SJCRH30 (cell line): Measurements from ENCODE around the gene PKN1. TPM values are rescaled to one million over a fixed set of nuclear protein-coding genes. Genes with fewer than 3 reads are reported as not detected.
A peak's percentile ranks its signal among the peaks of the same experiment; 100 is the strongest.
"Not testable (repeated sequence)": the region's sequence is repeated elsewhere in the genome, so short reads cannot be mapped to it uniquely, and the experiment has no call there.

ENCODE experiments used
- DNase-seq, 2 experiments: peaks; one replicate each; pipeline ENCODE4 v3.0.0-alpha.2; 2015 to 2020
- H3K27ac ChIP-seq: fragments of 250-450 bp; sonication (Bioruptor Pico); 2 replicates; pipeline ENCODE4 v1.5.1; 2020; ENCODE audit warnings: mild to moderate bottlenecking, moderate library complexity
- H3K27me3 ChIP-seq: fragments of 250-450 bp; sonication (Bioruptor Pico); 2 replicates; pipeline ENCODE4 v1.5.1; 2020; ENCODE audit warnings: mild to moderate bottlenecking, moderate library complexity
- H3K36me3 ChIP-seq: fragments of 250-450 bp; sonication (Bioruptor Pico); 2 replicates; pipeline ENCODE4 v1.5.1; 2020; ENCODE audit warnings: mild to moderate bottlenecking, moderate library complexity
- H3K4me1 ChIP-seq: fragments of 250-450 bp; sonication (Bioruptor Pico); 2 replicates; pipeline ENCODE4 v1.5.1; 2020; ENCODE audit warnings: mild to moderate bottlenecking, moderate library complexity
- H3K4me3 ChIP-seq: fragments of 250-450 bp; sonication (Bioruptor Pico); 2 replicates; pipeline ENCODE4 v1.5.1; 2020; ENCODE audit warnings: mild to moderate bottlenecking, moderate library complexity
- H3K9me3 ChIP-seq: fragments of 250-450 bp; sonication (Bioruptor Pico); replicated peaks from 2 replicates; pipeline ENCODE4 v1.5.1; 2020; ENCODE audit warnings: mild to moderate bottlenecking, moderate library complexity
- total RNA-seq: library from RNA; depleted of rRNA; stranded (reverse); fragments of >200 nt; shearing (Covaris generic); gene quantifications from 2 replicates; pipeline ENCODE4 v1.2.3, GENCODE V29; 2014

Gene PKN1
- total RNA-seq, 1 experiment from 2014 or later = 66.2 TPM

GRCh38 chr19:14434543-14435319 lies 1.6 kb downstream of the PKN1 start:
- Histone ChIP-seq H3K27me3 (no peaks in the 10 kb centered on the region), H3K9me3 (no peaks in the 10 kb centered on the region), H3K36me3 (no peaks in the 10 kb centered on the region), H3K27ac (no peak overlapping the region), H3K4me1 (peaks cover 6% of the 10 kb centered on the region; the same call in 1 of the 2 replicates), H3K4me3 (no peak overlapping the region)
- DNase-seq = no peak

- no peak for DNase-seq
- Histone ChIP-seq H3K36me3 (no peaks in the 10 kb centered on the region), H3K4me1 (peaks cover 12% of the 10 kb centered on the region), H3K9me3 (no peaks in the 10 kb centered on the region), H3K27ac (no peak overlapping the region), H3K27me3 (no peaks in the 10 kb centered on the region), H3K4me3 (no peak overlapping the region)
Observed at GRCh38 chr19:14435320-14436050, 2.4 kb downstream of the PKN1 start.

- no peaks in the 10 kb centered on the region for H3K27me3 ChIP-seq
- no peak for DNase-seq
- H3K4me3 ChIP-seq = no peak overlapping the region
- H3K9me3 ChIP-seq = no peaks in the 10 kb centered on the region
- H3K4me1 ChIP-seq = peaks cover 17% of the 10 kb centered on the region
- H3K27ac ChIP-seq = no peak overlapping the region
- H3K36me3 ChIP-seq = peaks cover 1% of the 10 kb centered on the region
Observed at GRCh38 chr19:14437578-14438140, 4.6 kb downstream of the PKN1 start.

DNA sequence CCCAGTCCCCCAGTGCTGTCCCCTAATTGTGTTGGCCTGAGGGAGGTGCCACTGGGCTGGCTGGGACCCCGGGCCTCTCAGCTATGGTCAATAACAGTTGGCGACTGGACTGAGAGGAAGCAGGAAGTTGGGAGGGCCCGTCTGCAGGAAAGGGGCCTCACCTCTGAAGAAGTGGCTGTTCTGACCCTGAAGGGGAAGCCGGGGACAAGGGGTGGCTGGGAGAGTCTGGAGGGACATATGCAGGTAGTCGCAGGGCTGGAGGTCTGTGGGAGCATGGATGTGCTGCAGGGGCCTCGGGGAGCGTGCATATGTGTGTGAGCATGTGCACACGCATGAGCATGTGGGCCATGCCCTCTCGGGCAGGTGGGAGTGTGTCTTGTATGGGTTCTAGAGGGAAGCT lies 5.9 kb downstream of the PKN1 start:
- DNase-seq = no peak

DNA sequence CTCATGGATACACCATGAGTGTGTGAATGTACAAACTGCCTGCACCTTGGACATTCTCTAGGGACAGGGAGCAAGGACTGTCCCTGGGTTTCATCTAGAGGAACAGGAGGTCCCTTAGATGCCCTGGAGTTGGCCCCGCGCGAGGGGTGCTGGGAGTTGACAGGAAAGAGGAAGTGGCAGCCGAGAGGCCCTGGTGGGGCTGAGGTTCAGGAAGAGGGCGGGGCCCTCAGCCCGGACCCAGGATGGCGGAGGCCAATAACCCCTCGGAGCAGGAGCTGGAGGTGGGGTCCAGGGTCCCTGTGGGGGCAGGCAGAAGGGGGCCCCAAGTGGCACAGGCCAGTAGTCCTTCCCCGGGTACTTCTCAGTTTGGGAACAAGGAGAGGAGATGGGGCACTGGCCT lies 6.9 kb downstream of the PKN1 start:
- Histone ChIP-seq H3K27ac (no peak overlapping the region), H3K4me1 (peaks cover 11% of the 10 kb centered on the region), H3K36me3 (peaks cover 22% of the 10 kb centered on the region), H3K9me3 (no peaks in the 10 kb centered on the region), H3K27me3 (no peaks in the 10 kb centered on the region), H3K4me3 (no peak overlapping the region)
- DNase-seq = peak in 1 of 2 experiments; percentile 42

More for the DNA sequence above, 5.9 kb downstream of the PKN1 start:
- H3K27ac ChIP-seq = no peak overlapping the region
- no peaks in the 10 kb centered on the region for H3K9me3 ChIP-seq
- no peak overlapping the region for H3K4me3 ChIP-seq
- no peaks in the 10 kb centered on the region for H3K27me3 ChIP-seq
- peaks cover 13% of the 10 kb centered on the region for H3K36me3 ChIP-seq
- peaks cover 17% of the 10 kb centered on the region for H3K4me1 ChIP-seq

- H3K27ac ChIP-seq = peak overlapping the region; percentile 46
- peak; percentile 83 for DNase-seq
- H3K9me3 ChIP-seq = no peaks in the 10 kb centered on the region
- no peak overlapping the region for H3K4me3 ChIP-seq
- peaks cover 29% of the 10 kb centered on the region for H3K36me3 ChIP-seq
- H3K27me3 ChIP-seq = no peaks in the 10 kb centered on the region
- H3K4me1 ChIP-seq = peaks cover 11% of the 10 kb centered on the region
Observed at GRCh38 chr19:14441041-14441938, 8.2 kb downstream of the PKN1 start.

GRCh38 chr19:14442891-14443631 lies 10.0 kb downstream of the PKN1 start:
- Histone ChIP-seq H3K27ac (no peak overlapping the region), H3K9me3 (no peaks in the 10 kb centered on the region), H3K4me3 (no peak overlapping the region), H3K4me1 (peaks cover 11% of the 10 kb centered on the region), H3K36me3 (peaks cover 38% of the 10 kb centered on the region), H3K27me3 (no peaks in the 10 kb centered on the region)
- no peak for DNase-seq

DNA sequence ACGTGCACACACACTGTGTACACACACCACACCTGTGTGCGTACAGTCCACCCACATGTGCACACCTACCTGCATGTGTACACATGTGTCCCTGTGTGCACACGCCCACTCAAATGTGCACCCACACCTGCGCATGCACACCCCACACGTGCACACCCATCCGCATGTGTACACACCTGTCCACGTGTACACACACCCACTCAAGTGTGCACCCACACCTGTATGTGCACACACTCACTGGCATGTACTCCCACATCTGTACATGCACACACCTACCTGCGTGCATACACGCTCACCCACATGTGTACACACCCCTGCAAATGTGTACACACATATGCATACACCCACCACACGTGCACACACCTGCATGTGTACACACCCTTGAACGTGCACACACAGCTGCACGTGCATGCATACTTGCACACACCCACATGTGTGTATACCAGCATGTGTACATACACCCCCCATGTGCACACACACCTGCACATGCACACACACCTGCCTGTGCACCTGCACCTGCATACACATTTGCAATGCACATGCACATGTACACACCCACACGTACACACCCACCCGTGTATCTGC lies 10.6 kb downstream of the PKN1 start:
- peaks cover 40% of the 10 kb centered on the region for H3K36me3 ChIP-seq
- H3K27me3 ChIP-seq = no peaks in the 10 kb centered on the region
- DNase-seq = no peak
- peaks cover 11% of the 10 kb centered on the region for H3K4me1 ChIP-seq
- H3K9me3 ChIP-seq = no peaks in the 10 kb centered on the region
- H3K4me3 ChIP-seq = no peak overlapping the region
- H3K27ac ChIP-seq = no peak overlapping the region

DNA sequence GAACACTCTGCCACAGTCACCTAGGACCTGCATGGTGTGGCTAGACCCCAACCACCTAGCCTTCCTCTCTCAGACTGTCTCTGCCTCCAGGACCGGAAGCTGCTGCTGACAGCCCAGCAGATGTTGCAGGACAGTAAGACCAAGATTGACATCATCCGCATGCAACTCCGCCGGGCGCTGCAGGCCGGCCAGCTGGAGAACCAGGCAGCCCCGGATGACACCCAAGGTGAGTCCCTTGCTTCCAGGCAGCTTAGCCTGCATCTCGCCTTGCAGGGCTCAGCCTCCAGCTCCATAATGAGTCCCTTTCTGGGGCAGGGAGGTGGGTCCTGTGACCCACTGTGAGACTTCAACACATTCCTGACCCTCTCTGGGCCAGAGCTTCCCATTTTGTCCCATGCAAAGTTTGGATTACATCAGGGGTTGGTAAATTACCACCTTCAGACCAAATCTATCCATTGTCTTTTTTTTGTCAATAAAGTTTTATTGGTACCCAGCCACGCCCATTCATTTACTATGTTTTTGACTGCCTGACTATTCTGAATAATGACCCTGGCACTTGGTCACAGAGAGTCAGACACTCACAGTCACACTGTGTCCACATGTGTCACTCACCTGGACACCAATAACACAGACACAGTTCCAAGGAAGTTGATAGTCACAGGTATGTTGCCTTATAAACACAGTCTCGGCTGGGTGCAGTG lies 13.4 kb downstream of the PKN1 start:
- DNase-seq = no peak
- Histone ChIP-seq H3K27ac (no peak overlapping the region), H3K36me3 (peaks cover 53% of the 10 kb centered on the region), H3K27me3 (no peaks in the 10 kb centered on the region), H3K9me3 (no peaks in the 10 kb centered on the region), H3K4me3 (no peak overlapping the region), H3K4me1 (no peaks in the 10 kb centered on the region)

DNA sequence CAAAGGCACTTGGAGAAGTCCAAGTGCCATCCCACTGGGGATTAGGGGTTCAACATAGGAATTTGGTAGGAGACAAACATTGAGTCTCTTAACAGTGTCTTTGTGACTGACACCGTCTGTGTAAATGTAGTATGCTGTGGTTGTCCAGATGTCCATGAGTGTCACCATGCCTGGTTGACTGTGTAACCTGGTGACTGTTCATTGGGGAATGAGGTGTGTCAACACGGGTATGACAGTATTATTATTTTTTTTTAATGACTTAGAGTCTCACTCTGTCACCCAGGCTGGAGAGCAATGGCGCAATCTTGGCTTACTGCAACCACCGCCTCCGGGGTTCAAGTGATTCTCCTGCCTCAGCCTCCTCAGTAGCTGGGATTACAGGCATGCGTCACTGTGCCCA lies 16.2 kb downstream of the PKN1 start:
- Histone ChIP-seq H3K9me3 (no peaks in the 10 kb centered on the region), H3K27ac (no peak overlapping the region), H3K27me3 (no peaks in the 10 kb centered on the region), H3K4me3 (no peak overlapping the region), H3K4me1 (no peaks in the 10 kb centered on the region), H3K36me3 (peaks cover 44% of the 10 kb centered on the region)
- DNase-seq = no peak

GRCh38 chr19:14450168-14450874 lies 17.2 kb downstream of the PKN1 start:
- no peaks in the 10 kb centered on the region for H3K4me1 ChIP-seq
- H3K27ac ChIP-seq = no peak overlapping the region
- H3K27me3 ChIP-seq = no peaks in the 10 kb centered on the region
- H3K36me3 ChIP-seq = peaks cover 35% of the 10 kb centered on the region
- H3K9me3 ChIP-seq = no peaks in the 10 kb centered on the region
- no peak overlapping the region for H3K4me3 ChIP-seq
- peak; percentile 79 to 86 for DNase-seq

DNA sequence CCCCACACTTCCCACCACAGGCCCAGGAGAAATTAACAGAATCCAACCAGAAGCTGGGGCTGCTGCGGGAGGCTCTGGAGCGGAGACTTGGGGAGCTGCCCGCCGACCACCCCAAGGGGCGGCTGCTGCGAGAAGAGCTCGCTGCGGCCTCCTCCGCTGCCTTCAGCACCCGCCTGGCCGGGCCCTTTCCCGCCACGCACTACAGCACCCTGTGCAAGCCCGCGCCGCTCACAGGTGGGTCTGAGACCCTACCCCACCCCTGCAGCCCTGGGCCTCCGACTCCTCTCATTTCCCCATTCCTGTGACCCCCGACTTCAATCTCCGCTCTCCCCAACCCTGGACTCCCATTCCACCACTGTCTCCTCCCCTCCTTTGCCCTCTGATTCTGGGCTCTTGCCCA lies 17.8 kb downstream of the PKN1 start:
- Histone ChIP-seq H3K27ac (no peak overlapping the region), H3K4me1 (no peaks in the 10 kb centered on the region), H3K9me3 (no peaks in the 10 kb centered on the region), H3K36me3 (peaks cover 34% of the 10 kb centered on the region), H3K4me3 (no peak overlapping the region), H3K27me3 (no peaks in the 10 kb centered on the region)
- no peak for DNase-seq

GRCh38 chr19:14452303-14452702 lies 19.2 kb downstream of the PKN1 start:
- H3K9me3 ChIP-seq, H3K4me1 ChIP-seq, H3K27me3 ChIP-seq, H3K4me3 ChIP-seq, H3K27ac ChIP-seq, DNase-seq: not testable (repeated sequence)
- peaks cover 22% of the 10 kb centered on the region for H3K36me3 ChIP-seq
